HG02759 (cell line): ENCODE results near the gene PXDC1.
"Not testable (repeated sequence)": the region's sequence is repeated elsewhere in the genome, so short reads cannot be mapped to it uniquely, and the experiment has no call there.

ENCODE experiments used
- ATAC-seq: cut with Tn5 transposase; IDR thresholded peaks from one replicate; pipeline ENCODE4 v1.9.1; 2021; ENCODE audit warnings: mild to moderate bottlenecking, moderate library complexity; ENCODE audit not compliant: unreplicated experiment

Gene PXDC1

DNA sequence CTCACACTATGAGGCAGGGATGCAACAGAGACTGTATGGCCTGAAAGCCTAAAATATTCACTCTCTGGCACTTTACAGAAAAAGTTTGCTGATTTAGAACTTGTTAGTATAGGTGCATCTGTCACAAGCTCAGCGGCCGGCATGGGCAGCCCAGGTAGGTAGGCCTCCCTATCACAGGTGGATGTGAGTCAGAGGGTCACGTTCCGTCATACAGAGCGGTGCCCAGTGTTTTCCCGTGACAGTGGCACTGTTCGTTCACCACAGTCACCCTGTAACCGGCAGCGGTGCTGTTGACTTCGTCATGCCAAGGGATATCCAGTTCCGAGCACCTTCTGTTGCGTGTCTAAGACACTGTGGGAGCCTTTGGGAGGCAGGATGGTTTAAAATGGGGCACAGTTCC is 32.9 kb upstream of the PXDC1 start:
- no peak for ATAC-seq

DNA sequence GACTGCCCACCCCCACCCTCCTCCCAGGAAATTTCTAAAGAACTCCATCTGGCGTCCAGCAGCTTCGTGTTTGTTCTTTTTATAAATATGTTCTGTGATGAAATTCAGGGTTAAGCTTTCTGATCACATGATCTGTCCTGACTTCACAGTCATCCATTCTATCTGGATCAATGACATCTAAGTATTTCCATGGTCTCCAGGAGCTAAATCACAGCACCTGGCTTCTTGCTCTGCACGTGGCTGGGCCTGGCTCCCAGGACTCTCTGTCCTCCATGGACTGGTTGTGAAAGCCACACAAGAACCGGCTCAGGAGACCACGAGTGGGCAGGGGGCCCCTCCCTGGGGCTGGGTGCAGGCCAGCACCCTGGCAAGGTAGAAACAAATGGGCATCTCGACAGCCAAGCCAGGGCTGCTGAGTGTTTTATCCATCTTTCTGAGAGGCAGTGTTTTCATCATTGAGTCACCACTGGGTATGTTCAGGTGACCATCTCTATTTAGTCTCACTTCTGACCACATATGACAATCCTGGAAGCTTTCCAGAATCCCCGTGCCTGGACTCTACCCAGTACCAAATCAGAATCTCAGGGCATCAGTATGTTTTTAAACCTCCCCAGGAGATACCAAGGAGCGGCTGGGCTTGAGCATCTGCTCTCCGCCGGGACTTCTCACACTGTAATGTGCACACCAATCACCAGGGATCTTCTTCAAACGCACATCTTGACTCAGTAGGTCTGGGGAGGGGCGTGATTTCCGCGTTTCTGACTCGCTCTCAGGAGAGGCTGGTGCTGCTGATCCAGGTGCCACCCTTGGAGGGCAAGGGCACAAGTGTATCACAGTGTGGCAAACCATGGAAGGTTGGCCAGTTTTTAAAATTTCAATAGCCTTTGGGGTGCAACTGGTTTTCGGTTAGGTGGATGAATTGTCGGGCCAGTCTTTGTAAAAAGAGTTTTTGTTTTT is 31.6 kb upstream of the PXDC1 start:
- ATAC-seq: no peak

DNA sequence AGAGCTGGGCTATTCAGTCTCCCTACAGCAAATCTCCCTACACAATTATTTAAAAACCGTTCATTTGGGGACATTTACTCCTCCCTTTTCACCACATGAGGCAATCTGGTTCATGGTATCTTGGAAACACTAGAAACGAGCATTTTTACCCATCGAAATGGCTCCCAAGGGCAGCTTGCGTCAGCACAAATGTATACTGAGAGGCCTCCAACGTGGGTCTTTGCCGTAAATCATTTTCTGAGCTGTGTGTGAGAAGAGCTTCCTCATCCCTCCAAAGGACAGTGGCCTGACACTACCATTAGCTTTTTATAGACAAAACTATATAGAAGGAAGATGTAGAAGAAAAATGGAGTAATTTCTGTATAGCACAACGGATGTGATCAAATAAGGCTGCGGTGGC is 30.0 kb upstream of the PXDC1 start:
- no peak for ATAC-seq

DNA sequence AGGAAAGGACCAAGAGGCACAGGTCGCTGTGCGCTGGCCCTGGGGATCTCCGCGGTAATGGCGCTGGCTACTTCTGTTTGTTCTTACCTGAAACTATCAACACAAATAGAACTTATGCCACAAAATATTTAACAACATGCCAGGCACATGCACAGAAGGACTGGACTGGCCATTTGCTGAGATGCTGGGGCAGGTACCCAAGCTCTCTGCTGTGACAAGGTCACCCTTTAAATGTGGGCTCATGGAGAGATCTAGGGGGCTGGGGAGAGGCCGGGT is 28.0 kb upstream of the PXDC1 start:
- ATAC-seq: no peak

DNA sequence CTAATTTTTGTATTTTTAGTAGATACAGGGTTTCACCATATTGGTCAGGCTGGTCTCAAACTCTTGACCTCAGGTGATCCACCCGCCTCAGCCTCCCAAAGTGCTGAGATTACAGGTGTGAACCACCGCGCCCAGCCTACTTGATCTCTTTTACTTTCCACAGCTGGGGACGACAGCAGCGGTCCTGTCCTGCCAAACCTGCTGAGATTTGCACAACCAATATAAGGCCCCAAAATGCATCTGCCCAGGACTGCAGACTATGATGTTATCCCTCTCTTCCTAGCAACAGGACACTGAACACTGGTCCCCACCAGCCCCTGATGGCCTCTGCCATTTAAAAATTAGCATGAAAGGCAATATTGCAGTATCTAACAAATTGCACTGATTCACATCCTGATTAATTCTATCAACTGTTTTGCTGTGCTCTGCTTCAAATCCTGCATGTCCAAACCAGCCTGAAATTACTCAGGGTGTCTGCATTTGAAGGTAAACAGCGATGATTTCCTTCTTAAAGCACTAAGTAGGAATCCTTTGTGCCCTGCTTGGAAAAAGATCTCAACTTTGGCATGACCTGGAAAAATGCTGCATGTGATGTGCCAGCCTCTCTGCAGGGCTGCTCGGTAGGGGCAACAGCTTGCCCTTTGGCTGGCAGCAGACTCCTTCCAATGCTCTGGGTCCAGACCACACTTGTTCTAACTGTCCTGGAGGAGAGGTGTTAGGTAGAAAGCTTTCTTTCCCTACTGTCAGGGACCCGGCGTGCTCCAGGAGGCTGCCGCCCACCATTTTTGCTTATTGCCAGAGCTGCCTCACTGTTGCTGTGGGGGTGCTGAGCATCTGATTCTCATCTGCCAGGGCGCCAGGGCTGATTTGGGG is 27.4 kb upstream of the PXDC1 start:
- no peak for ATAC-seq

DNA sequence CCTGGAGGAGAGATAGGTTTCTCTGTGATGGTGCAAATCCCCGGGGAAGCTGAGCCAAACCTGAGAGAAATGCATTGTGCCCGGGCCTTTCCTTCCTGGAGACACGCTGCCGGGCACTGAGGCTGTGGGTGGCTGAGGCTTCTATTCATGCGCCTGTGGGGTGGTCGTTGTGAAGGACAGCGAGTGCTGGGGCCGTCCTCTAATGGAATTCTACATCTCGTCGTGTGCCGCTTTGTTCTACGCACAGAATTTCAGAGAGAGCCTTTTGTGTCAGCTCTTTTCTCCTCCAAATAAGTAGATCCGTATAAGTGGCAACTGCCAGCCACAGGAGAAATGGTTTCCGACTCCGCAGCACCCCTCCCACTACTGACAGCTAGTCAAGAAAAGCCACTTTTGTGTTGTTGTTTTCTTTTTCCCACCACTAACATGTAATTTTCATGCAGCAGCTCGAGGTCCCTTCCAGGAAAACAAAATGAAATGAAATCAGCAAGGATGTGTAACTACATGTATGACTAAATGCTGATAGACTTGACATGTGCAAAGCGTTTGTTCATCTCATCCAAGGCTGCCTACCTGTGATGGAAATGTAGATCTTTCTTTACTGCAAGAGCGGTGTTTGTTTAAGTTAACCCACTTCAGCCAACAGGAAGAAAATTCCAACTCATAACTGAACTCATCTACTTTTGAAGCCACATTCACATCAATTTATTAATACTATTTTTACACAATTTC is 26.4 kb upstream of the PXDC1 start:
- ATAC-seq: no peak

DNA sequence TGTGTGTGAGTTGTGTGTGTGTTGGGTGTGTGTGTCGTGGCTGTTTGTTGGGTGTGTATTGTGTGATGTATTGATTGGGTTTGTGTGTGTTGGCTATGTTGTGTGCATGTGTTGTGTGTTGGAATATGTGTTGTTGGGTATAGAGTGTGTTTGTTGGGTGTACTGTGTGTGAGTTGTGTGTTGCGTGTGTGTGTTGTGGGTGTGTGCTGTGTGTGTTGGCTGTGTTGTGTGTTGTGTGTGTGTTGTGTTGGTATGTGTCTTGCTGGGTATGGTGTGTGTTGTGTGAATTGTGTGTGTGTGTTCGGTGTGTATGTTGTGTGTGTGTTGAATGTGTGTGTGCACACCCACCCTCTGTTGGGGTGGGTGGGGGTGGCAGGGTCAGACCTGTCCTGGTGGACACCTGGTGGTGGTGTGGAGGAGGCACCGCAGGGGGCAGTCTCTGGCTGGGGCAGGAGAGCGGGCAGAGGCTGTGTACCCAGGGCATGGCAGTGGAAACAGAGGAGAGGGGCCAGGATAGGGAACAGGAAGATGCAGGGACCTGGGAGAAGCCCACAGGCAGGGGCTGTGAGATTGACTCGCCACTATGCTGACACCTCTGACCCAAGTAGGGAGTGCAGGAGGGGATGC is 25.5 kb upstream of the PXDC1 start:
- ATAC-seq: no peak

DNA sequence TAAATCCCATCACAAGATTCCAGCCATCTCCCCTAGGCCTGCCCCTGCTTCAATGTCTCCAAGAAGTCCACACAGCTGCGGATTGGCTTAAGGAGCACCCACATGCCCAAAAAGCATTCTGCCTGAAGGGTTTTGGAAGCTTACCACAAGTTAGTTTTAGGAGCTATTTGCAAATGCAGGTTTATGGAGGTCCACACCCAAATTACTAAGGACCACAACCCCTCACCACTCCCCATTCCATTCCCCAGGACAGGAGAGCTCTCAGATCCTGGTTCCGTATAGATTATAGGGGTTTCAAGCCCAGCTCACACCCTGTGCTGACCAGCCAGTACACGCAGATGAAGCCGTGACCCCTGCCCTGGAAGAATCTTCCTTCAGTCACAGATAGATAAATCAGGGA is 24.3 kb upstream of the PXDC1 start:
- ATAC-seq: no peak

DNA sequence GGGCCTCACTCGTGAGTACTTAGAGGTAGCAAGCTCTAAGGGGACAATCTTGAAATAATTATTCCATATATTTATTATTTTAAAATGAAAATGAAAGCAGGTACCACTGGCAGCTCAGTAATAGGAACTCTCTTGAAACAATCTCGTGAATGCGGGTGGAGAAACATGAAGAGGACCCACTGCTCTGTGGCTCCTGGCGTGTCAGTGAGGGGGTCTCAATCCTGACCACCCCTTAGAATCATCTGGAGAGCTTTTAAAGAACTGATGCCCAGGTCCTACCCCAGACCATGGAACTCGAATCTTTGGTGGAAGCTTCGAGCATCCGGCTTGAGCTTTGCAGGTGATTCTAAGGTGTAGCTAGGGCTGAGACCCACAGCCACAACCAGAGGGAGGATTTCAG is 23.9 kb upstream of the PXDC1 start:
- no peak for ATAC-seq

DNA sequence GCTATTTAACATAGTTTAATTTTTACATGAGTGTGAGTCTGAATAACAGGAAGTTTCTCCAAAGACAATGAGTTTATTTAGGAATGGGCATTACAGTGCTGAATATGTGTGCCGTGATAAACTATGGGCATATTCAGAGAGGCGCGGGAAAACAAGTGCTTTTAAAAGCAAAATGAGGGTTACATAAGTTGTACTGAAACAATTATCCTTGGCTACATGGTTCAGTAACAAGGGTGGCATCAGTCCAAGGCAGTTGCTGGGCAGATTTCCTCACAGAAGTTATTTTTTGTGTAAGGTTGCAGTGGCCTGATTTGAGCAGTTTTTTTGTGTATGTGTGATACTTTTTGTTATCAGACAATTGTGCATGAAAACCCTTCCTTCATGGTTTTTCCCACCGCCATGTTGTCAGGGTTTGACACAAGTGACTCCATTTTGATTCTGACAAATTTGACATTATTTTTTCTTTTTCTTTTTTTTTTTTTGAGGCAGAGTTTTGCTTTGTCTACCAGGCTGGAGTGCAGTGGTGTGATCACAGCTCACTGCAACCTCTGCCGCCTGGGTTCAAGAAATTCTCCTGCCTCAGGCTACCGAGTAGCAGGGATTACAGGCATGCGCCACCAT is 22.3 kb upstream of the PXDC1 start:
- ATAC-seq: no peak

DNA sequence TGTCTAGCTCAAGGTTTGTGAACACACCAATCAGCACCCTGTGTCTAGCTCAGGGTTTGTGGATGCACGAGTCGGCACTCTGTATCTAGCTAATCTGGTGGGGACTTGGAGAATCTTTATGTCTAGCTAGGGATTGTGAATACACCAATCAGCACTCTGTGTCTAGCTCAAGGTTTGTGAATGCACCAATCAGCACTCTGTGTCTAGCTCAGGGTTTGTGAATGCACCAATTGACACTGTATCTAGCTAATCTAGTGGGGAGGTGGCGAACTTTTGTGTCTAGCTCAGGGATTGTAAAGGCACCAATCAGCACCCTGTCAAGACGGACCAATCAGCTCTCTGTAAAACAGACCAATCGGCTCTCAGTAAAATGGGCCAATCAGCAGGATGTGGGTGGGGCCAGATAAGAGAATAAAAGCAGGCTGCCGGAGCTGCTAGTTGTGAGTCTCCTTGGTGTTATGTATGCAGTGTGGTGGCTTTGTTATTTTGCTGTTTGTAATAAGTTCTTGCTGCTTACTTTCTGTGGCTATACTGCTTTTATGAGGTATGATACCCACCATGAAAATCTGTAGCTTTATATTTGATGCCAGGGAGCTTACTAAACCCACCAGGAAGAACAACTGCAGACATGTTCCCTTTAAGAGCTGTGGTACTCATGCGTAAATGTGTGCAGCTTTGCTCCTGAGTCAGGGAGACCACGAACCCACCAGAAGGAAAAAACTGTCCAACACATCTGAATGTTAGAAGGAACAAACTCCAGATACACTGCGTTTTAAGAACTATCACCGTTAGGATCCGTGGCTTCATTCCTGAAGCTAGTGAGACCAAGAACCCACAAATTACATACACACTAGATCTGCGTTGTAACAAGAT is 20.9 kb upstream of the PXDC1 start:
- ATAC-seq: not testable (repeated sequence)

DNA sequence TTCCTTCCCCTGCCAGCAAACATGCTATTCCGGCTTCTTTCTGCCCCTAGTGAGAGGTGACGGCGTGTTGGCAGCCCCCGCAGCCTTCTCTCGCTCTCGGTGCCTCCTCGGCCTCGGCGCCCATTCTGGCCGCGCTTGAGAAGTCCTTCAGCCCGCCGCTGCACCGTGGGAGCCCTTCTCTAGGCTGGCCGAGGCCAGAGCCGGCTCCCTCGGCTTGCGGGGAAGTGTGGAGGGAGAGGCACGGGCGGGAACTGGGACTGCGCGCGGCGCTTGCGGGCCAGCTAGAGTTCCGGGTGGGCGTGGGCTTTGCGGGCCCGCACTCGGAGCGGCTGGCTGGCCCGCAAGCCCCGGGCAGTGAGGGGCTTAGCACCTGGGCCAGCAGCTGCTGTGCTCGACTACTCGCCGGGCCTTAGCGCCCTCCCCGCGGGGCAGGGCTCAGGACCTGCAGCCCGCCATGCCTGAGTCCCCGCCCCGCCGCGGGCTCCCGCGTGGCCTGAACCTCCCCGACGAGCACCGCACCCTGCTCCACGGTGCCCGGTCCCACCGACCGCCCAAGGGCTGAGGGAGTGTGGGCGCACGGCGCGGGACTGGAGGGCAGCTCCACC is 20.0 kb upstream of the PXDC1 start:
- no peak for ATAC-seq

DNA sequence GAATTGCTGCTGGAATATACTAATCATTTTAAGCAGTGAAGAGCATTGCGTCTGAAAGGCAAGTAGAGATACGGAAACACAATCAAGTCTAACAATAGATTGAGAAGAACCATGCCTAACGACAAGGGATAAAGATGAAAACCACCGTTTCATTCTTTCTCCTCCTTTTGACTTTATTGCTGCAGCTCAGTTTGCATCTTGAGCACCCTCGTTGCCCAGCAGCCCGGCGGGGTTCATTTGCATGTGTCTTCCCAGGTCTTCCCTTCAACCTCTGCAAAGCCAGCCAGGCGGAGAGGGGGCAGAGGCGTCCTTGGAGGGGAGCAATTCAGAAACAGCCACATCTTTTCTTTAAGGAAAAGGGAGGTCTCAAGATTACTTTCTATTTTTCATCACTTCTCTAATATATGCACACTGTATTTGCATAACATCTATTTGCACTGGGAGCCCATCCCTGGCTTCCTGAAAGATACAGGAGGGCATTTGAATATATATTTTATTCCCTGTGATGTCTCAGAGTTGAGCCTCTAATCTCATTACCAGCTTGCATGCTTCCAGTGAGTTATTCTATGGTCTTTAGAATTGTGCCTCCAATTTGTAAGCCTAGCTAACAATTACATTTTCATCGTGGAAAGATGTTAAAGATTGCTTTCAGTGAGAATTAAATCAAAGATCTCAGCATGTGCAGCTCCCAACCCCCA is 18.7 kb upstream of the PXDC1 start:
- no peak for ATAC-seq

DNA sequence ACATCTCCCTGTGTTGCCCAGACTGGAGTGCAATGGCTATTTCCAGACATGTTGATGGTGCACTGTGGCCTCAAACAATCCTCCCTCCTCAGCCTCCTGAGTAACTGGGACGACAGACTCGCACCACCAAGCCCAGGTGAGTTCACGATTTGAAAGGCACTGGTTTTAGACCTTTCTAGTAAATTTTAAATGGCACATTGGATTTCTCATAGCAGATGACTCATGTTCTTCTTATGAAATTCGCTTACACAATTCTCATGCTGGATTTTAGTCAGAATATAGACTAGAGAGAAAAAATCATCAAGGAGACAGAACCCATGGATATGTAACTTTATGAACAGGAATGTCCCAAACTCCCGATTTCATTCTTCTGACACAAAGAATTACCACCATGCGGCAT is 18.1 kb upstream of the PXDC1 start:
- ATAC-seq: no peak

DNA sequence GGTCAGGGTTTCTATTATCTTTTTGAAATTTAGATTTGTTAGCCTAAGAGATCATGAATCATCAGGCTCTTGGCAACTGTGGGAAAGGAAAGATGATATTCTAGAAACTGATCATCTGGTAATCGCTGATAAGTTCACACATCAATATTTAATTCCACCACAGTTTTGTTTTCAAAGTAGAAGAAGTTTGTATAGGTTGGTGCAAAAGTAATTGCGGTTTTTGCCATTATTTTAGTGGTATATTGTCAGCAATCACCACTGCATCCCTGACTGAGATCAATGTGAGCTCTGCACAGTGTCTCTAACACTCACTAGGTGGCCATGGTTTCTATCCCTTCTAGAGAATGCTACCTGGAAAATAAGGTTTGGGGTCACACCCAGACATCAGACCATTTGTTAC is 17.0 kb upstream of the PXDC1 start:
- no peak for ATAC-seq

DNA sequence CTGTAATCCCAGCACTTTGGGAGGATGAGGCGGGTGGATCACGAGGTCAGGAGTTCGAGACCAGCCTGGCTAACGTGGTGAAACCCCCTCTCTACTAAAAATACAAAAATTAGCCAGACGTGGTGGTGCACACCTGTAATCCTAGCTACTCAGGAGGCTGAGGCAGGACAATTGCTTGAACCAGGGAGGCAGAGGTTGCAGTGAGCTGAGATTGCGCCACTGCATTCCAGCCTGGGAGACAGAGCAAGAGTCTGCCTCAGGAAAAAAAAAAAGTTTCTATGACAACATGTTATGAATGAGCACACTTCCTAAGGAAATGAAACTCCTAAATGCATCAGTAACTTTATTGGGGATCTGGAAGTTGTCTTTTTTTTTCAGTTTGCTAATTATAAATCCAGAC is 16.0 kb upstream of the PXDC1 start:
- not testable (repeated sequence) for ATAC-seq

DNA sequence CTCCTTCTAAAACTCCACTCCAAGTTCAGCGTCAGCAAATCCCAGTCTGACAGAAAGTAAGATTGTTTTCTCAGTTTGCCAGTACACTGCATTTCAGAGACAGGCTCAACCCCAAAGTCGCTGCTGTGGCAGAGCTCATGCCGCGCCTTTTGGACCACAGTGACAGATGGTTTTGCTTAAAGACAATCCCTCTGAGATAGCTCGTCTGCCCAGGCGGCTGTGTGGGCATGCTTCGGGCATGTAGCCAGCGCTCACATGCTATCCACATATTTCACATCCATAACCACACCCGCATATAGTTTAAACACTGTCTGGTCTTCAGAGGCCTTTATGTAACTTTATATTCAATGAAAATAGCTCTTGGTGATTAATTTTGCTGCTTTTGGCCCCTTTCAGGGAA is 14.7 kb upstream of the PXDC1 start:
- ATAC-seq: no peak

DNA sequence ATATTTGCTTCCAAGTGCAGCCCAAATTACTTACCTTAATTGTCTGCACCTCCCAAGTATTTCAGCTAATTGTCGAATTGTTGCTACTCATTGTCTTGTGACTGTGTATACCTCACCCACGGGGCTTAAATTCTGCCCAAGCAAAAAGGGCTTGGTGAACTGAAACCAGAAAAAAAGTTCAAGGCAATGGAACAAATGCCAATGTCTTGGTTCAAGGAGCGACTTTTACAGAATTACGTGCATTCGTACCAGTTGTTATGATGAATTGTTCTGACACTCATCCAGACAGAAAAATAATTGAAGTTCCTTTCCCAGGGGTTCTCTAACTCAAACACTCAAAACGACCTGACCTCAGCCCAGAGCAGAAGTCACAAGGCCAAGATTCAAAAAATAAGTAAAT is 13.9 kb upstream of the PXDC1 start:
- ATAC-seq: no peak
